ENCODE data around the gene CEACAM7. TPM values are rescaled to one million over a fixed set of nuclear protein-coding genes. Genes with fewer than 3 reads are reported as not detected.

The CEACAM7 gene
- total RNA-seq, 1 experiment from 2014 or later, result not detected

- no peaks in the 10 kb centered on the region for H3K27me3 ChIP-seq (ENCODE audit: low read length)
- H3K9me2 ChIP-seq (replicated peaks; ENCODE audit: insufficient read depth, low read length), result no peaks in the 10 kb centered on the region
Observed at GRCh38 chr19:41698746-41699230, 10.7 kb upstream of the CEACAM7 start.

GRCh38 chr19:41697198-41697855 is 9.3 kb upstream of the CEACAM7 start:
- no peaks in the 10 kb centered on the region for H3K36me3 ChIP-seq (ENCODE audit: insufficient read depth, low read length)
- no peaks in the 10 kb centered on the region for H3K9me2 ChIP-seq (replicated peaks; ENCODE audit: insufficient read depth, low read length)
- no peaks in the 10 kb centered on the region for H3K9me3 ChIP-seq (ENCODE audit: low read length)
- no peaks in the 10 kb centered on the region for H3K27me3 ChIP-seq (ENCODE audit: low read length)
- H4K20me1 ChIP-seq (ENCODE audit: insufficient read depth, low read depth, low read length), result 0 out of 2 replicates have a peak, but pooled peaks cover under 1% of the 10 kb centered on the region
- H3K79me2 ChIP-seq (ENCODE audit: low read length), result no peaks in the 10 kb centered on the region
- H2AFZ ChIP-seq (ENCODE audit: low read length), result no peak overlapping the region
- no peak overlapping the region for H3K4me3 ChIP-seq (ENCODE audit: low read length)
- H3K27ac ChIP-seq (ENCODE audit: low read length), result no peak overlapping the region
- H3K4me2 ChIP-seq (ENCODE audit: low read depth, low read length, poor library complexity, severe bottlenecking), result no peak overlapping the region
- no peaks in the 10 kb centered on the region for H3K4me1 ChIP-seq (ENCODE audit: low read length)
- H3K9ac ChIP-seq (ENCODE audit: low read length), result no peak overlapping the region
- no peak for DNase-seq

More at GRCh38 chr19:41698746-41699230, 10.7 kb upstream of the CEACAM7 start:
- Histone ChIP-seq H4K20me1 (ENCODE audit: insufficient read depth, low read depth, low read length) (0 out of 2 replicates have a peak, but pooled peaks cover 5% of the 10 kb centered on the region), H3K4me1 (ENCODE audit: low read length) (no peaks in the 10 kb centered on the region), H3K79me2 (ENCODE audit: low read length) (no peaks in the 10 kb centered on the region), H3K4me3 (ENCODE audit: low read length) (no peak overlapping the region), H3K27ac (ENCODE audit: low read length) (no peak overlapping the region), H3K9ac (ENCODE audit: low read length) (no peak overlapping the region), H3K36me3 (ENCODE audit: insufficient read depth, low read length) (no peaks in the 10 kb centered on the region), H2AFZ (ENCODE audit: low read length) (no peak overlapping the region), H3K9me3 (ENCODE audit: low read length) (no peaks in the 10 kb centered on the region), H3K4me2 (ENCODE audit: low read depth, low read length, poor library complexity, severe bottlenecking) (no peak overlapping the region)
- DNase-seq, result no peak

- Histone ChIP-seq H3K9me2 (replicated peaks; ENCODE audit: insufficient read depth, low read length) (no peaks in the 10 kb centered on the region), H3K9me3 (ENCODE audit: low read length) (no peaks in the 10 kb centered on the region)
- DNase-seq, result peak; percentile 62
Observed at GRCh38 chr19:41696402-41697197, 8.5 kb upstream of the CEACAM7 start.

GRCh38 chr19:41695745-41696144 is 7.7 kb upstream of the CEACAM7 start:
- no peak overlapping the region for H3K27ac ChIP-seq (ENCODE audit: low read length)
- no peaks in the 10 kb centered on the region for H3K9me3 ChIP-seq (ENCODE audit: low read length)
- no peaks in the 10 kb centered on the region for H3K36me3 ChIP-seq (ENCODE audit: insufficient read depth, low read length)
- H3K4me3 ChIP-seq (ENCODE audit: low read length), result no peak overlapping the region
- H3K79me2 ChIP-seq (ENCODE audit: low read length), result no peaks in the 10 kb centered on the region
- H3K4me1 ChIP-seq (ENCODE audit: low read length), result no peaks in the 10 kb centered on the region
- H2AFZ ChIP-seq (ENCODE audit: low read length), result no peak overlapping the region
- DNase-seq, result no peak
- no peaks in the 10 kb centered on the region for H4K20me1 ChIP-seq (ENCODE audit: insufficient read depth, low read depth, low read length)
- no peak overlapping the region for H3K4me2 ChIP-seq (ENCODE audit: low read depth, low read length, poor library complexity, severe bottlenecking)
- no peak overlapping the region for H3K9ac ChIP-seq (ENCODE audit: low read length)
- H3K27me3 ChIP-seq (ENCODE audit: low read length), result no peaks in the 10 kb centered on the region
- H3K9me2 ChIP-seq (replicated peaks; ENCODE audit: insufficient read depth, low read length), result no peaks in the 10 kb centered on the region

More at GRCh38 chr19:41696402-41697197, 8.5 kb upstream of the CEACAM7 start:
- Histone ChIP-seq H3K9ac (ENCODE audit: low read length) (no peak overlapping the region), H3K27me3 (ENCODE audit: low read length) (no peaks in the 10 kb centered on the region), H3K79me2 (ENCODE audit: low read length) (no peaks in the 10 kb centered on the region), H2AFZ (ENCODE audit: low read length) (no peak overlapping the region), H3K27ac (ENCODE audit: low read length) (no peak overlapping the region), H3K4me3 (ENCODE audit: low read length) (no peak overlapping the region), H3K36me3 (ENCODE audit: insufficient read depth, low read length) (no peaks in the 10 kb centered on the region), H3K4me1 (ENCODE audit: low read length) (no peaks in the 10 kb centered on the region), H4K20me1 (ENCODE audit: insufficient read depth, low read depth, low read length) (no peaks in the 10 kb centered on the region), H3K4me2 (ENCODE audit: low read depth, low read length, poor library complexity, severe bottlenecking) (no peak overlapping the region)

- Histone ChIP-seq H3K4me1 (ENCODE audit: low read length) (no peaks in the 10 kb centered on the region), H3K9me3 (ENCODE audit: low read length) (no peaks in the 10 kb centered on the region), H4K20me1 (ENCODE audit: insufficient read depth, low read depth, low read length) (no peaks in the 10 kb centered on the region), H3K9ac (ENCODE audit: low read length) (no peak overlapping the region), H3K36me3 (ENCODE audit: insufficient read depth, low read length) (no peaks in the 10 kb centered on the region), H3K27ac (ENCODE audit: low read length) (no peak overlapping the region), H3K27me3 (ENCODE audit: low read length) (no peaks in the 10 kb centered on the region), H3K4me2 (ENCODE audit: low read depth, low read length, poor library complexity, severe bottlenecking) (no peak overlapping the region), H3K79me2 (ENCODE audit: low read length) (no peaks in the 10 kb centered on the region), H2AFZ (ENCODE audit: low read length) (no peak overlapping the region), H3K9me2 (replicated peaks; ENCODE audit: insufficient read depth, low read length) (no peaks in the 10 kb centered on the region), H3K4me3 (ENCODE audit: low read length) (no peak overlapping the region)
- DNase-seq, result no peak
Observed at GRCh38 chr19:41694831-41695635, 7.0 kb upstream of the CEACAM7 start.

- Histone ChIP-seq H3K36me3 (ENCODE audit: insufficient read depth, low read length) (no peaks in the 10 kb centered on the region), H4K20me1 (ENCODE audit: insufficient read depth, low read depth, low read length) (no peaks in the 10 kb centered on the region), H3K4me1 (ENCODE audit: low read length) (no peaks in the 10 kb centered on the region), H3K9ac (ENCODE audit: low read length) (no peak overlapping the region), H3K4me3 (ENCODE audit: low read length) (no peak overlapping the region), H3K27ac (ENCODE audit: low read length) (no peak overlapping the region), H3K79me2 (ENCODE audit: low read length) (no peaks in the 10 kb centered on the region), H2AFZ (ENCODE audit: low read length) (no peak overlapping the region), H3K4me2 (ENCODE audit: low read depth, low read length, poor library complexity, severe bottlenecking) (no peak overlapping the region), H3K27me3 (ENCODE audit: low read length) (no peaks in the 10 kb centered on the region), H3K9me3 (ENCODE audit: low read length) (no peaks in the 10 kb centered on the region), H3K9me2 (replicated peaks; ENCODE audit: insufficient read depth, low read length) (no peaks in the 10 kb centered on the region)
- DNase-seq, result no peak
Observed at GRCh38 chr19:41694196-41694595, 6.1 kb upstream of the CEACAM7 start.

- H3K9me2 ChIP-seq (replicated peaks; ENCODE audit: insufficient read depth, low read length), result no peaks in the 10 kb centered on the region
- no peak overlapping the region for H3K9ac ChIP-seq (ENCODE audit: low read length)
- no peak overlapping the region for H3K27ac ChIP-seq (ENCODE audit: low read length)
- no peak overlapping the region for H3K4me2 ChIP-seq (ENCODE audit: low read depth, low read length, poor library complexity, severe bottlenecking)
- no peaks in the 10 kb centered on the region for H4K20me1 ChIP-seq (ENCODE audit: insufficient read depth, low read depth, low read length)
- no peaks in the 10 kb centered on the region for H3K27me3 ChIP-seq (ENCODE audit: low read length)
- no peaks in the 10 kb centered on the region for H3K4me1 ChIP-seq (ENCODE audit: low read length)
- no peaks in the 10 kb centered on the region for H3K79me2 ChIP-seq (ENCODE audit: low read length)
- peak; percentile 51 for DNase-seq
- no peaks in the 10 kb centered on the region for H3K36me3 ChIP-seq (ENCODE audit: insufficient read depth, low read length)
- no peaks in the 10 kb centered on the region for H3K9me3 ChIP-seq (ENCODE audit: low read length)
- no peak overlapping the region for H2AFZ ChIP-seq (ENCODE audit: low read length)
- H3K4me3 ChIP-seq (ENCODE audit: low read length), result no peak overlapping the region
Observed at GRCh38 chr19:41691268-41691970, 3.3 kb upstream of the CEACAM7 start.
